HepG2 (cell line): ENCODE data around the gene MZT2A. TPM values are rescaled to one million over a fixed set of nuclear protein-coding genes. Genes with fewer than 3 reads are reported as not detected.

Experiments used
- CREB3 ChIP-seq: sonication (generic); formaldehyde crosslinking; IDR thresholded peaks from 2 replicates; pipeline ENCODE4 v1.5.0; 2020; ENCODE audit warnings: missing genetic modification reagents
- DZIP1 ChIP-seq: sonication (generic); formaldehyde crosslinking; IDR thresholded peaks from 2 replicates; pipeline ENCODE4 v1.5.0; 2020; ENCODE audit warnings: mild to moderate bottlenecking, missing genetic modification reagents
- GPN1 ChIP-seq: sonication (generic); formaldehyde crosslinking; IDR thresholded peaks from 2 replicates; pipeline ENCODE4 v1.5.1; 2020; ENCODE audit warnings: missing genetic modification reagents, borderline replicate concordance
- HMG20B ChIP-seq: conservative IDR thresholded peaks from 2 replicates; pipeline ENCODE4 v1.6.1; 2016; ENCODE audit warnings: missing genetic modification reagents, missing compliant biosample characterization
- IKZF4 ChIP-seq: sonication (generic); formaldehyde crosslinking; IDR thresholded peaks from 2 replicates; pipeline ENCODE4 v1.5.1; 2020; ENCODE audit warnings: borderline replicate concordance, mild to moderate bottlenecking, low read depth, missing genetic modification reagents; ENCODE audit errors: not compliant biosample characterization
- ISL2 ChIP-seq: sonication (generic); formaldehyde crosslinking; IDR thresholded peaks from 2 replicates; pipeline ENCODE4 v1.5.0; 2020; ENCODE audit warnings: missing genetic modification reagents
- MAZ ChIP-seq, 2 experiments: sonication (generic) in 1 of 2; formaldehyde crosslinking in 1 of 2; IDR thresholded peaks; 2 replicates each; pipeline versions ENCODE4 v1.5.0 to v1.6.1; 2012 to 2020; ENCODE audit warnings: low read depth in 2 of 2, mild to moderate bottlenecking in 2 of 2, borderline replicate concordance in 1 of 2, improper control_type of control experiment in 1 of 2, low read length in 1 of 2, missing genetic modification reagents in 1 of 2, moderate library complexity in 1 of 2
- TAF15 ChIP-seq: fragments of 200-400 bp; formaldehyde crosslinking; IDR thresholded peaks from one replicate; pipeline ENCODE4 v1.6.1; 2018; ENCODE audit warnings: mild to moderate bottlenecking, low read depth, low read length; ENCODE audit not compliant: poor library complexity, severe bottlenecking
- TRIM22 ChIP-seq: fragments of 450-650 bp; IDR thresholded peaks from 2 replicates; pipeline ENCODE4 v1.6.1; 2017
- ZNF160 ChIP-seq: sonication (generic); formaldehyde crosslinking; IDR thresholded peaks from 2 replicates; pipeline ENCODE4 v1.8.0; 2022; ENCODE audit warnings: mild to moderate bottlenecking, inconsistent platforms, missing genetic modification reagents
- ZNF335 ChIP-seq: sonication (generic); formaldehyde crosslinking; IDR thresholded peaks from 2 replicates; pipeline ENCODE4 v1.4.0; 2020; ENCODE audit warnings: missing genetic modification reagents
- ZNF562 ChIP-seq: sonication (generic); formaldehyde crosslinking; IDR thresholded peaks from 2 replicates; pipeline ENCODE4 v1.8.0; 2022; ENCODE audit warnings: missing genetic modification reagents, borderline replicate concordance
- ZNF639 ChIP-seq: conservative IDR thresholded peaks from 2 replicates; pipeline ENCODE4 v1.6.1; 2018; ENCODE audit warnings: missing genetic modification reagents
- ZNF709 ChIP-seq: sonication (generic); formaldehyde crosslinking; IDR thresholded peaks from 2 replicates; pipeline ENCODE4 v1.5.0; 2020; ENCODE audit warnings: mild to moderate bottlenecking, missing genetic modification reagents
- ZNF790 ChIP-seq: sonication (generic); formaldehyde crosslinking; IDR thresholded peaks from 2 replicates; pipeline ENCODE4 v1.8.0; 2022; ENCODE audit warnings: missing genetic modification reagents, mild to moderate bottlenecking, borderline replicate concordance
- polyA plus RNA-seq, 8 experiments: library from polyadenylated mRNA; depleted of rRNA in 3 of 8; stranded (reverse) in 7 of 8; unstranded in 1 of 8; fragments of >200 nt; fragmentation: Illumina TruSeq in 4 of 8; extraction: Trizol in 4 of 8; gene quantifications; 2 replicates each; pipeline versions ENCODE4 v1.2.1 to v1.2.3, GENCODE V29; 2011 to 2016; ENCODE audit warnings: low read depth in 4 of 8, missing spikeins in 1 of 8, mixed read lengths in 1 of 8; ENCODE audit not compliant: insufficient read depth in 1 of 8
- total RNA-seq, 5 experiments: library from RNA; depleted of rRNA; stranded (reverse); fragments of >200 nt; fragmentation: Illumina TruSeq; extraction: Trizol; gene quantifications; 2 replicates each; pipeline ENCODE4 v1.2.3, GENCODE V29; 2016; ENCODE audit warnings: low read depth in 1 of 5
- TF ChIP-seq, protein P1 (sequence below): sonication (generic); formaldehyde crosslinking; IDR thresholded peaks from 2 replicates; pipeline ENCODE4 v1.5.1; 2020; ENCODE audit warnings: mild to moderate bottlenecking, moderate library complexity, missing genetic modification reagents
- TF ChIP-seq, protein P2 (sequence below): sonication (generic); formaldehyde crosslinking; IDR thresholded peaks from 2 replicates; pipeline ENCODE4 v1.4.0; 2020; ENCODE audit warnings: missing genetic modification reagents

The MZT2A gene
- total and polyA plus RNA-seq, 2 of the 13 experiments (the other 11 are each of a cell fraction or from before 2014, with no cell fraction given): 221 to 349 TPM

DNA sequence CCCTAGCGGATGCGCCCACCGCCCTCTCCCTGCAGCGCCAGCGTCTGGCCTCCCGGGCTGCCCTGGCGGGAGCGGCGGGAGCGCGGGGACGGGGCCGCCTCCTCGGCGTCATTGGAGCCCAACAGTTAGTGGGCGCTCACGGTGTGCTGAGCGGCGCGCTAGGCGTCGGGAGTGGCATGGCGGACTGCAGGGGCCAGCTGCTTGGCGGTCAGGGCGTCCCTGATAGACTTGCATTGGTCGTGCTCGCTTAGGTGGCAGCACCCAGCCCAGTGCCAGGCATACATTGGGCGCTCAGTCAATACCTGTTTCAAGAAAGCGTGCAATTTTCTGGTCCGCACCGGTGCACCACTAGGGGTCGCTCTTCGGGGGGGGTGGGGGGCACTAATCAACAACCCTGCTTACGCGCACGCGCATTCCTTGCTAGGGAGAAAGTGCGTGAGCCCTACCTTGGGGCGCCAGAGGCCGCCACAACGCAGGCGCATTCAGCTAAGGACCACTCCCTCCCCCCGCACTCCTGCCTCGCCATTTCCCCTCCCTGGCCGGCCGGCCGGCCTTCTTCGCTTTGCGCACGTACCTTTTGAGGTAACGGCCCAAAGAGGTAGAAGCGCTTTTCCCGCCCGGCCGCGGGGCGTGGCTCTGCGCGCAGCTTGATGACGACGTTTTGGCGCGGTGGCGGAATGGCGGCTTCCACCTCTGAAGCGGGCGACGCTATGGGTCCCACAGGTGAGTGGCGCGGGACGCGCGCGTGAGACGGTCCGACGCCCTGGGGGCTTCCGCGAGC is 411 bp upstream of the MZT2A start (continued):
- TF ChIP-seq CREB3 (no peak), ISL2 (CRISPR knock-in tag) (peak; percentile 71), ZNF709 (CRISPR knock-in tag) (peak; percentile 69; the same call in 1 of the 2 replicates), MAZ (IDR thresholded peaks at IDR 0.05; ENCODE audit: borderline replicate concordance, low read depth, low read length) (peak; percentile 76), MAZ (CRISPR knock-in tag; IDR thresholded peaks at IDR 0.05; ENCODE audit: low read depth) (peak; percentile 92), ZNF639 (peak; percentile 23; the same call in 1 of the 2 replicates), TAF15 (peak; percentile 30), IKZF4 (CRISPR knock-in tag) (no peak), DZIP1 (peak; percentile 60; the same call in 1 of the 2 replicates), ZNF335 (CRISPR knock-in tag) (peak; percentile 66; the same call in 1 of the 2 replicates), GPN1 (CRISPR knock-in tag) (peak; percentile 74; the same call in 1 of the 2 replicates), ZNF160 (CRISPR knock-in tag) (no peak), TRIM22 (no peak), ZNF562 (CRISPR knock-in tag) (no peak), HMG20B (no peak), ZNF790 (CRISPR knock-in tag) (peak; percentile 80; the same call in 1 of the 2 replicates)
- TF ChIP-seq, protein P1, sequence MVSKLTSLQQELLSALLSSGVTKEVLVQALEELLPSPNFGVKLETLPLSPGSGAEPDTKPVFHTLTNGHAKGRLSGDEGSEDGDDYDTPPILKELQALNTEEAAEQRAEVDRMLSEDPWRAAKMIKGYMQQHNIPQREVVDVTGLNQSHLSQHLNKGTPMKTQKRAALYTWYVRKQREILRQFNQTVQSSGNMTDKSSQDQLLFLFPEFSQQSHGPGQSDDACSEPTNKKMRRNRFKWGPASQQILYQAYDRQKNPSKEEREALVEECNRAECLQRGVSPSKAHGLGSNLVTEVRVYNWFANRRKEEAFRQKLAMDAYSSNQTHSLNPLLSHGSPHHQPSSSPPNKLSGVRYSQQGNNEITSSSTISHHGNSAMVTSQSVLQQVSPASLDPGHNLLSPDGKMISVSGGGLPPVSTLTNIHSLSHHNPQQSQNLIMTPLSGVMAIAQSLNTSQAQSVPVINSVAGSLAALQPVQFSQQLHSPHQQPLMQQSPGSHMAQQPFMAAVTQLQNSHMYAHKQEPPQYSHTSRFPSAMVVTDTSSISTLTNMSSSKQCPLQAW (CRISPR knock-in tag): peak; percentile 76
- TF ChIP-seq, protein P2, sequence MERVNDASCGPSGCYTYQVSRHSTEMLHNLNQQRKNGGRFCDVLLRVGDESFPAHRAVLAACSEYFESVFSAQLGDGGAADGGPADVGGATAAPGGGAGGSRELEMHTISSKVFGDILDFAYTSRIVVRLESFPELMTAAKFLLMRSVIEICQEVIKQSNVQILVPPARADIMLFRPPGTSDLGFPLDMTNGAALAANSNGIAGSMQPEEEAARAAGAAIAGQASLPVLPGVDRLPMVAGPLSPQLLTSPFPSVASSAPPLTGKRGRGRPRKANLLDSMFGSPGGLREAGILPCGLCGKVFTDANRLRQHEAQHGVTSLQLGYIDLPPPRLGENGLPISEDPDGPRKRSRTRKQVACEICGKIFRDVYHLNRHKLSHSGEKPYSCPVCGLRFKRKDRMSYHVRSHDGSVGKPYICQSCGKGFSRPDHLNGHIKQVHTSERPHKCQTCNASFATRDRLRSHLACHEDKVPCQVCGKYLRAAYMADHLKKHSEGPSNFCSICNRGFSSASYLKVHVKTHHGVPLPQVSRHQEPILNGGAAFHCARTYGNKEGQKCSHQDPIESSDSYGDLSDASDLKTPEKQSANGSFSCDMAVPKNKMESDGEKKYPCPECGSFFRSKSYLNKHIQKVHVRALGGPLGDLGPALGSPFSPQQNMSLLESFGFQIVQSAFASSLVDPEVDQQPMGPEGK (CRISPR knock-in tag): peak; percentile 99
